CD4-positive, alpha-beta T cell treated with Interferon gamma for 1 hour (primary cell): ENCODE measurements around the gene SCARB2.

Experiments
- DNase-seq: peaks from one replicate; pipeline ENCODE4 v3.0.0-alpha.2; 2020

Gene SCARB2

DNA sequence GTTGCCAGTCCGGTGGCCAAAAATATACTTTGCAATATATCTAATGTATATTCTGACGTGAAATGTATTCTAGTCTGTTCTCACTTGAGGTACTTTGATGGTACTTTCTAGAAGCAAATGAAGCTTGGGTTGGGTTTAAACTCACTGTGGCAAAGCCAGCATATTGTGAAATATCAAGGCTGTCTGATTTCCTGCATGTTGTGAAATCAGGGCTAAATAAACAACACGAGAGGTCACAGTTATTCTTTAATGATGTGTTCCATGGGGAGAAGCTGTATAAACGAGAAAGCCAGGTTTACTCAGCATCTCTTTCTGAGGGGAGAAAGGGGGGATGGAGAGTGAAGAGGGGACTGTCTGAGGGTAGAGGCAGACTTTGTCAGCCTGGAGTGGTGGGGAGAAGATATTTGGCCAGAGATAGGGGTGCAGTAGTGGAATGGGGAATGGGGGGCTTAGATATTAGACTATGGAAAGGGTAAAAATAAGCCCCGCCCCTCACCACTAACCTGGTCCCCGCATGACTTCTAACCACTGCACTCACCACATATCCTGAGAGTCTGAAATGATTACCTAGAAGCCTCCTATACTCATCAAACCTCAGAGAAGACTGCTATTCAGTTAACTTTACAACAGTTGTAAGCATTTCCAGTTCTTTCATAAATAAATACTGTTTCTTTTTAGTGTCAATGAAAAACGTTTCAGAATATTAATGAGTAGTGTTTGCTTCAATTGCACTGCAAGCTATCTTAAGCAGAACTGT, 5.9 kb upstream of the SCARB2 start:
- no peak for DNase-seq

DNA sequence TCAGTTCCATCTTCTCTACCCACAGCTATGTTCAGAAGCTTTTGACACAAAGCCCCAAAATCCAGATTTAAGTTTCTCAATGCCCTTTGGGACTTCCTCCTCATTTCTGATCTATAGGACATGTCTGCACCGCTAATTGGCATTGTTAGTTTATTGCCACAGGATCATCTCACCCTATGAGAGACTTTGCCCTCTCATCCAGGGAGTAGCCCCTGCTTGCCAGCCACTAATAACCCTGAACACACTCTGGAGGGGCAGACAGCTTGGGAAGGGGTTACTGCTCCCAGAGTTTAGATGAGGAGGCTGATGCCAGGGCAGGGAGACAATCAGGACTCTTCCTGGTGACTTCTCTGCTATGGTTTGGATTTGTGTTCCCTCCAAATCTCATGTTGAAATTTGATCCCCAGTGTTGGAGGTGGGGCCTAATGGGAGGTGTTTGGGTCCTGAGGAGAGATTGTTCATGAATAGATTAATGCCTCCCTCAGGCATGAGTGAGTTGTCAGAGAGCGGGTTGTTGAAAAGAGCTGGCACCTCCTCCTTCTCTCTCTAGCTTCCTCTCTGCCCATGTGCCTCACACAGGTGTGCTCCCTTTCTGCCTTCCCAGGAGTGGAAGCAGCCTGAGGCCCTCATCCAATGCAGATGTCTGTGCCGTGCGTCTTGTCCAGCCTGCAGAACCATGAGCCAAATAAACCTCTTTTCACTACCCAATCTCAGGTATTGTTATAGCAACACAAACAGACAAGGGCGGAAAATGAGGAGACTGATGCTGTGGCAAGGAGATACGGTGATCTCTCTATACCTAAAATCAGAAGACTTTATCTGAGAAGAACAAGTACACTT, 3.6 kb upstream of the SCARB2 start:
- DNase-seq = no peak

DNA sequence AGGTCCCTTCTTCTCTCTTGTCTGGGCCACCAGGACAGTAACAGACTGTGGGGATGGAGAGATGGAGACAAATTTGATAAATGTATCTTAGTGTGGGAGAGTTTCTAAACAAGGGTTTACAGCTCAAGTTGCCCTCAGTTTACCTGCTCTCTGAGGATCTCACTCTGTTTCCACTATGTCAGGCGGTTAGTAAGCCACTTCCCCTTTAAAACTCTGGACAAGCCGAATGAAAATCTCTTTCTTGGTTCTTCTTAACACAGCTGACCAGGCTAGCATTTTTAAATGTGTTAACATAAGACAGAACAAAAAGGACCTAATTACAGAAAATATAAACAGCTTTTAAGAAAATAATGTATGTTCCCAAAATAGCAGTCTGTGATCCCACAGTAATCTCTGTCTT, 2.9 kb upstream of the SCARB2 start:
- DNase-seq = no peak

DNA sequence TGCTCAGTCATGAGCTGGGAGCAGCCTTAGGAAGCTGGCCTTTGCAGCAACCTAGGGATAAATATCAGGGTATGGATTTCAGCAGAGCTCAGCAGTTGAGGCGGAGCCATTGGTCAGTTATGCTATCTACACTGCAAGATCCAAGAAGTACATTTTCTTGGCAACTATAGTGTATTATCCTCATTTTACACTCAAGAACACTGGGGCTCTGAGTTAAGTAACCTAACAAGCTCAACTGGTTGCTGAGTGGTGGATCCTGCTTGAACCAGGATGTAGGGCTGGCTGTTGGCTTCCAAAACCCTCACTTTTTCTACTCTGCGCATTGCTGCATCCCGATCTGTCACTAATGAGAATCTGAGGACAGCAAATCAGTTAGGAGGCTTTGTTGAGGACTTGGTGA, 1.5 kb upstream of the SCARB2 start:
- DNase-seq = no peak

DNA sequence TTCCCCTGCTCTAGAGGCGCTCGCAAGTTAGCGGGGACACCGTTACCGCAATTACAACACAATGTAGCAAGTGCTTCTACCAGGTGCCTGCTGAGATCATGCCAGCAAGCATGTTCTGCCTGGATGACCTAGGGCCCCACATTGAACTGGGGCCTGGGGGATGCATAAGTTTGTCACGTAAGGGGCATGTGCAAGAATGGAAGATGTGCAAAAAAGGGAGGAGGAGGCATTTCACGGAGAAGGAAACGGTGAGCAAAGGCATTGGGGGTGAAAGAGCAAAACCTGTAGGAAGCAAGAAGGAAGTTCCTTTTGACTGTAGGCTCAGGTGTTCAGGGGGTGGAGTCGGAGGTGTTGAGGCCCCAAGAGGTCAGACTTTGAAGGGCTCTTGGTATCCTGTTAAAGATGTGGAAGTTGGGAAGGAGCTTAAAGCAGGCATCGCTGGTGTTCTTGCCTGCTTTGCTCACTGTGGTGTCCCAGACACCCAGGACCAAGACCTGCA, 602 bp upstream of the SCARB2 start:
- DNase-seq = no peak

DNA sequence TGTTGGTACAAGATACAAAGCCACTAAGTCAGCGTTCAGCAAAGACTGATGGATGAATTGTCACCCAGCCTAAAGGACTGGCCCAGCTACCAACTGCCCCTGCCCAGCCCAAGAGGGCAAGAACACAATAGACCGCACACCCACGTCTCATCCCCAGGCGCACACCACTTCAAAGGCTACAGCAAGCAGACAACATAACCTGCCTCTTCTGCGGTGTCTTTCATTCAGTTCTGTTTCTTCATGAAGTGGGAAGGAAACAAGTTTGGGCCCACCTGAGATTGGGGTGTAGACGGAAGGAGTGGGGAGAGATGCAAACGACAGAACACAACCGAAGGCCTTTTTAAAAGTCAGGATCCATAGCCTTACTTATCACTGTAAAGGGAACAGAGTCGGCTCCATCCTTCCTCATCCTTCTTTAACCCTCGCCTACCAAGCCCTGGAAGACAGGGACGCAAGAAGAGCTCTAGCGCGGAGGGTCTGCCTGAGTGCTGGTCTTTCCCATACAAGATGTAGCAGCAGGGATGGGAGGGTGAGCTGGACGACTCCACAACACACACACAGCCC, 691 bp downstream of the SCARB2 start:
- peak; percentile 47 for DNase-seq

DNA sequence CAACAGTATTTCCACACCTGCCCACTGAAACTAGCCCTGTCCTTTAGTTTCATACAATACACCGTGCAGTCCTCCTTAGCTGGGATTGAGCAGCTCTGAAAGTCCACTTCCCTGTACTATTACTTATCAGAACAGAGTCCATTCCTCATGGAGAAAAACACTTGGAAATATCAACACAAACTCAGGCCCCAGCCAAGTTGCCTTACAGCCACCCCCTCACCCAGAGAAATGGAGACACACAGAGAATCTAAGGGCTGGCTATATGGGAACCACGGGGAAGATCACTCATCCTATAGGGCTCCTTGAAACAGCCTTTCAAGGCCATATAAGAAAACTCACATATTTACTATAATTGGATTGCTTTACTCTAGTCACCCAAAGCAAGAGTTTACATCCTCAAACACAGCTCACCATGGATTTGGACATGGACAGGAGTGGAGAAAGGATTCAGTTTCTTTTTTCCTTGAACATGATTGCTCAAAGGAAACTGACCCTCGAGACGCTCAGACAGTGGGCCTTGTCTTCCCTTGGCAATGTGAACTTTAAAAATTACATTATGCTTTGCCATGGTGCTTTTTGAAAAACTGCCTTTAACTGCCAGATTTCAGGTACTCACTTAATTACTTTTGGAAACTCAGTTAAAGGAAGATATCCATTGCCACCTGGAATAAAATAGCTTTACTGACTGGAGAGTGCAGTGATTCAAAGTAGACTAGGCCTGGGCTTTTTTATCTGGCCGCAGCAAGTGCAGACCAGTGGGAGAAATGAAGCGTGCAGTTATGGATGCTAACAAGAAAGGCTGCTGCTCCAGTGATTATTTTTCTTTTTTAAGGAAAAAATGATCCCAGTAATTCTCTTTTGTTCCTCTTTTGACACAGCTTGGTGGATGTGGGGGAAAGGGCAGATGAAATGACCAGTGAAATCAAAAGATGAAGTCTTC, 1.6 kb downstream of the SCARB2 start:
- DNase-seq = no peak

DNA sequence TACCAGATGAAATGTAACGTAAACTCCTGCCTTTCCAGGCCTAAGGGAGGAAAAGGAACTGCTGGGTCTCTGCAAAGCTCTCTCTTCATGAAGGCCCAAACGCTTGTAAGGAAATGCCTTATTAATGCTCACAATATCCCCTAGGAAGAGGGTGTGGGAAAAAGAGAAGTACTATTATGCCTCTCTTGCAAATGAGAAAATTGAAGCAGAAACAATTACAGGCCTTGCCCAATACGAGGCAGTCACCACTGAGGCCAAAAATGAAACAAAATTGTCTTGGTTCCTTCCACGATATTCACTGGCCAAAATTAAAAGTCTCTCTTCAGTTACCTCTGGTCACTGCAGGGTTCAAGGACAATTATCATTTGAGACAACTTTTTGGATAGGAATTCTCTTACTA, 3.2 kb downstream of the SCARB2 start:
- no peak for DNase-seq

DNA sequence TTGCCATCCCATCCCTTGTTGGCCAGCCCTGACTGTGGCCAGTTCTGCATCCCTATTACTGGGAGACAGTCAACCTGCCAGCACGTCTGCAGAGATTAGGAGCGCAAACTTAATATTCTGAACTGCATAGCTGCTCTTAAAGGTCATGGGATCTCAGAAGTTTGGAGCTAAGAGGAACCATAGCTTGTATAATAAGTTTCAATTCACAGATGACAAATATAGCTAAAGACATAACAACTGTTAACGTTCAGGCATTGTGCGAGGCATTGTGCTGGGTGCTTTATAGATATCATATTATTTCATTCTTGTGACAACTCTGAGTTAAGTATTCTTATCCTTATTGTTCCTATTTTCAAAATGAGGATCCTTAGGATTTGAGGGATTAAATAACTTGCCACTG, 3.7 kb downstream of the SCARB2 start:
- DNase-seq = no peak

DNA sequence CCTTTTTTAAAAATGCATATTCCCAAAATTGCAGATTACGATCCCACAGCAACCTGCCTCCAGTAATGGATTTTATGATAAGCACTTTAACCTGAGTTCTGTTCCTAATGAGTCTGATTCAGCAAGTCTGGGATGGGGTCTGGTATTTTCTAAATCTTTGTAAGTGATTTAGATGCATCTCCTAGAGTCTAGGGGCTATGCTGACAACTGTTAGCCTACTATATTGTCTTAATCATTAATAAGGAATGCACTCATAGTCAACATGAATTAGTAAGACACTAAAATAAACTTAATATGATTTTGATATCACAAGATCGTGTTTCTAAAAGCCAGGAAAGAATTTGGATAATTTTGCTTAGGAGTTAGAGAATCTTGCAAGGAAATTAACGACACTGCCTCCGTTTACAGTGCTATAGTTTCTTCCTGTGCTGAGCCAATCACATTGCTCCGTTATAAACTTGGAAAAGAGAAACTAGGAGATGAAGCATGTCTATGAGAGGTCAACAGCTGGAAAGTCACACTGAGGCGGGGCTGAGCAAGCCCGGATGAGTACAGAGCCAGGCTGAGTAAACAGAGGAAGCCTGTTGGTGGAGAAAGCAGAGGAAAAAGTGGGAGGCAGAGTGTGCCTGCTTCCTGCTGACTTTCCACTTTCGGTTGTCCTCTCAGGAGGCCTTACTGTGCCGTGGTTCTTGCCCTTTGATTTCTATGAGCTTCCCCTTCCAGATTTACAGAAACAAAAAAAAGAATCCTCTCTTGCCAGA, 5.4 kb downstream of the SCARB2 start:
- no peak for DNase-seq

DNA sequence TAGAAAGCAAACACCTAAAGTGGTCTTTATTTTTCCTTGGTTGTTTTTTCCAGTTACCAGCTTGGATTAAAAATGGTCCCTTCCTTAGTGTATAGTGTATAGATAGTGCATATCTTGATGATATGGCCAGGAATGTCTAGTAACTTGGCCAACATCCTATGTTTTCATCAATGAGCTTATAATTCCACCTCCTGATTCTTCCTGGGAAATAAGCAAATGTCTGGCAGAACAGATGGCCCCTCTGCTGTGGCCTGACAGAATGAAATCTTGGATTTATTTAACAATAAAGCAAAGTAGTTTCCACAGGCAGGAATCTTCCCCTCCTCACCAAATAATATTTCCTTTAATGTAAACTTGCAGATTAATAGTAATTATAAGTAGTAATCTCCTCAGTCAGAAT, 6.1 kb downstream of the SCARB2 start:
- no peak for DNase-seq

DNA sequence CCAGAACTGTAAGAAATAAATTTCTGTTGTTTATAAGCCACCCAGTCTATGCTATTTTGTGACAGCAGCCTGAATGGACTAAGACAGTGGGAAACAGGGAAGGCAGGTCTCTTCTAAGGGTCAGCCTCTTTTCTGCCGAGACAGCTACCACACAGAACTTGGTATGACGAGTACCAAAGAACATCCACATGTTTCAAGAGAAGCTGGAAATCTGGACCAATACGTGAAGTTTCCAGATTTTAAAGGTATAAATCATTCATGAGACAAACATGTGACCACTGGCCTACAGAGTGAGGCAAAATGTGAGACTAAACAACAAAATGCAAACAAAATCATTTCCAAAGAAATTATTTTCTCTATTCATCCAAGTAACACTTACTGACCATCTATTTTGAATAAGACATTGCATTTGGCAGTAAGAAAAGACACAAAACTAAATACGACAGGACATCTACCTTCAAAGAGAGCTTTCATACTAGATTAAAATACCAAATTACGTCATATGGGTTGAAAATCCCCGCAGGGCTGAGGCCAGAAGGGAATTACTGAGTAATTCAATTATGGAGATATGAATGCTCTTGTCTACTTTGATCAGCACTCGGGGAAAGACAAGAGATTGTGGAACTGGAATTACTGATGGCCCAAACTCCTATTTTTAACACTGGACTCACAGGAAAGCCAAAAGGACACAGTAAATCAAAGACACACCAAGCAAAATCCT, 7.2 kb downstream of the SCARB2 start:
- no peak for DNase-seq

DNA sequence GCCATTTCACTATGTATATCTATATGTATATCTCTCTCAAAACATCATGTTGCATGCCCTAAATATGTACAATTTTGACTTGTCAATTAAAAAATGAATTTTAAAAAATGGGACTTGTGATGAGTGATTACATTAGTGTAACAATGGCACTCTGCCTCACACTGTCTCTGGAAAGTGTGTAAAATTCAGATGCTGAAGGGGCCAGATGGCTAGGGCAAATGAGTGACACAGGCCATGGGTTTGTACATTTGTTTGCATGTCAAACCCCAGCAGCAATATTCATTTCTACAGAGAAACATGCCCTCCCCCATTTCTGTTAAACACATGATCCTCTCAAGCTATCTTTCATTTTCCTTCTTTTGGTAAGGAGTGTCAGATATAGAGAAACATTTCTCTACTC, 8.1 kb downstream of the SCARB2 start:
- no peak for DNase-seq

DNA sequence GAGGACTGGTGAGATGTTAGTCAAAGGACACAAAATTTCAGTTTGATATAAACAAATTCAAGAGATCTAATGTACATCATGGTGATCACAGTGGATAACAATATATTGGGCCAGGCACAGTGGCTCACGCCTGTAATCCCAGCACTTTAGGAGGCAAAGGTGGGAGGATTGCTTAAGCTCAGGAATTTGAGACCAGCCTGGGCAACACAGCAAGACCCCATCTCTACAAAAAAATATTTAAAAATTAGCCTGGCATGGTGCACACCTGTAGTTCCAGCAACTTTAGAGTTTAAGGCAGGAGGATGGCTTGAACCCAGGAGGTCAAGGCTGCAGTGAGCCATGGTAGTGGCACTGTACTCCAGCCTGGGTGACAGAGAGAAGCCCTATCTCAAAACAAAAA, 8.7 kb downstream of the SCARB2 start:
- no peak for DNase-seq

DNA sequence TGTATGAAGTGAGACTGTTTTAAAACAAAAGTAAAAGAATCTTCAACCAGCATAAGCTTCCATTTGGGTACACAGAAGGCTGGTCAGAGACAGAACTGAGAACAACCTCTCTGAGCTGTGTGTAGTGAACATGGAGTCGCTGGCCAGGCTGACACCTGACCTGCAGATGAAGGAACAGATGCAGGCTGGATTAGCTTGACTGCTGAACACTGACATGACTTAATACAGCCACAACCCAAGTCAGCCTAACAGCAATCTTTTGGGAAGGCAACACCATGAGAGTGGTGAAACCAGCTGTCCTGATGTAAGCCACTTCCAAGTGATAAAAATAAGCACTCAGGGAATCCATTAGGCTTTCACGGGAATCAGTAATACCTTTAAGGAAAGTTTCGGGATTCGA, 10.1 kb downstream of the SCARB2 start:
- DNase-seq = no peak

DNA sequence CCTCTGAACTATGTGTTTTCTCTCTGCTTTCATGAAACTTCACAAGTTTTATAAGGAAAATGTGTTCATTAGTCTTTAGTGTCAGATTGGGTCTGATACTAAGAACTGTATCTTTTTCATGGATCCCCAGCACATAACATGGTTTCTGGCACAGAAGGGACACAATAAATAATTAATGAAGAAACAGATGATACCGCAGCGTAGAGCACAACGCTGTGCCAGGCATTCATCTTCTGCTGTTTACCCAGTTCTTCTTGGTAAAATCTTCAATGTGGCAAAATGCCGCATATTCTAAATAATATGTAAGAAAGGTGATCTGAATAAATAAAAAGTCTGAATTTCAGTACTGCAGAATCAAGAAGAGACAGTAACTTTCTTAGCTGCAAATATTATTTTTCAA, 12.3 kb downstream of the SCARB2 start:
- no peak for DNase-seq

DNA sequence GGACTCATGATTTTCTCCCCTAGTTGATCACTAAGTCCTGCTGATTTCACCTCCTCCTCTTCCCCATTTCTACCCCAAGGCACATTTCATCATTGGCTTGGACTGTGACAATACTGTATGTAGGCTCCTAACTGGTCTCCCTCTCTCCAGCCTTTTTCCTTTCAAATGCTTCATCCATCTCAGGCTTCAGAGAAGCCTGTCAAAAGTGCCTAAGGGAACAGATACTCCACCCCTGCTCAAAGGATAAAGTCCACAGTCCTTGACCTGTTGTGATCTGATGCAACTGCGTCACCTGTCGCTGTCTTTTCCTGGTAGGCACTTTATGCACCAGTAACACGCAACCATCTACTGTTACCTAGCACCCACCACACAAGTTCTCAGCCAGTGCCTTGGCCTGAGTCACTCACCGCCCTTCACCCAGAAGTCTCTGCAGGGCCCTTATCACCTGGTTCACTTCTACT, 12.8 kb downstream of the SCARB2 start:
- no peak for DNase-seq

DNA sequence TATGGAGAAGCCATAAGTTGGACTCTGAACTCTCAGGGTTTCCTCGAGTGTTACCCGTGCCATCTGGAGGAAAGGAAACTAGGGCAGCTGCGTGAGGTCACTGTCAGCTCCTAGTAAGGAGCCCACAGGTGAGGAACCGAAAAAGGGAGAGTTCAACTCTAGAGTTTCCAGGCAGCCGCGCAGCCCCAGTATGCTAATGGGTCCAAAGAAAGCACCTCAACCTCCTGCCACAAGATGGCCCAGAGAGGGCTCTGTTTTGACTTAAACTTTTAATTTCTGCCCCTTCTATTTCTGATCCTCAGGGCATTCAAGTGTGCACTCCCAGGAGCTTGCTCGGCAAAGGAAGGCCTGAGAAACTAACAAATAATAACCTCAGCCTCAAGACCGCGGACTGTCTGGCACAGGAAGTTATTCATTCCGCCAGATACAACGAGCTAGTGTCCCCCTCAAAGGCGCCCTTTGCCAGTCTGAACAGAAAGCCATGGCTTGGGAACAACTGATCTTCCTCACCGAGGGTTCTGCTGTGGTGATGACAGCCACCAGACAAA, 13.9 kb downstream of the SCARB2 start:
- peak; percentile 43 for DNase-seq

DNA sequence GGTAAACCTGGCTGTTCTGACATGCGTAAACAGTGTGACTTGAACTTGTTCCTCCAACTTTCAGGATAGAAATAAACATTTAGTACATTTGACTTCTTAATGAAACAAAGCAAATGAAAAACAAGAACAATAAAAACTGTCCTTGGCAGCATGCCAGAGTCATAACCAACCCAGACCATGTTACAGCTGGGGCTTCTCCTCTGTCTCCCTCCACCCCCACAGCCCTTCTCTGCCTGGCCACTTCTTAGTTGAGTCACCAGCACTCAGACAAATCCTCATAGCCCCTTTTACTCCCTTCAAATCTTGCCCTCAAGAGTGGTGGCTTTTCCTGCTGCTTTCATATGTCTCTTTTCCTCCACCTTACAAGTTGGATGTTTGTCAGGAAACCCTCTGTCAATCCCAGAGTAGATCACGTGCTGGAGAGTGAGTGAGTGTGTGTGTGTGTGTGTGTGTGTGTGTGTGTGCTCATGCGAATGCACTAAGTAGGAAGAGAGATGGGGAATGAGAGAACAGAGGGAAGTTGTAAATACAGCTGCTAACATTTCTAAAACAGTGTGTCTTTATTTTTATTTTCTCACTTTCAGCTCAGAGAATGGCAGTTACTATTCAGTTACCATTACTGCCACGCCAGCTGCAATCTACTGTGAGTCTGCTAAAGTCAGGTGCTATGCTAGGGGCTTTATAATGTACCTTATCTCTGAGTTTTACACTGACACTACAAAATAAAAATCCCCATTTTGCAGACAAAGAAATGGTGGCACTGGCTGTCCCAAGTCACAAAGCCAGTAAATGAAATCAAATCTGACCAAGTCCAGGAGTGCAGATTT, 15.0 kb downstream of the SCARB2 start:
- peak; percentile 22 for DNase-seq

DNA sequence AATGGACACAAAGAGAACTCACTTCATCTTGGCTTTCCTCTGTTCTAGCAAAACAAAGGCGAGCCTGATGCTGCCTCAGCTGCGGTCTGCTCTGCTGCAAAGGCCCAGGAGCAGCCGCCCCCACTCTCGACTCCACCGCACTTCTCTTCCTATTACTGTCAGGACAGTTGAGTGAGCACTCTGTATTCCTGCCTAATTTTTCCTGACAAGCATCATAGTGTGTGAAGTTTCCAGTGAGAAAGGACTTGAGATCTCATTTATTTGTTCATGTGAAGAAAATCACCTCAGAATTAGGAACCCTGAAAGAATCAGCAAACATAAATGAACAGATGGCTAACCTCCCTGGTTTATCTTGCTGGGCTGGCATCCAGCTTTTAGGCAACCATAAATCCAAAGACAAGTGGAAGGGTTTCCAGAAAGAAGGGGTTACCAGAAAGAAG, 15.6 kb downstream of the SCARB2 start:
- DNase-seq = no peak
